ENCODE data around the gene HLA-DPA1.

GRCh38 chr6:33028220-33028849, 45.1 kb downstream of the HLA-DPA1 start:
- TF ChIP-seq CTCF (conservative IDR thresholded peaks at IDR 0.05; ENCODE audit: low read depth, low read length), result no peak
- no peak for TF ChIP-seq EZH2 (IDR thresholded peaks at IDR 0.05; ENCODE audit: borderline replicate concordance, low read depth, low read length, poor library complexity, severe bottlenecking)

Data from A673 (cell line).